SK-N-SH (cell line): Measurements from ENCODE around the gene VASN.

Source experiments
- CTCF ChIP-seq: fragments of 200-600 bp; sonication (generic); IDR thresholded peaks from 2 replicates; pipeline ENCODE4 v1.6.1; 2017; ENCODE audit warnings: antibody characterized with exemption, mild to moderate bottlenecking, moderate library complexity
- EP300 ChIP-seq, 2 experiments: IDR thresholded peaks; 2 replicates each; pipeline versions ENCODE4 v1.4.0 to v1.6.1; 2012; ENCODE audit warnings: borderline replicate concordance in 1 of 2, low read depth in 1 of 2, low read length in 1 of 2
- NRF1 ChIP-seq: IDR thresholded peaks from 2 replicates; pipeline ENCODE4 v1.6.1; 2012; ENCODE audit warnings: low read depth, mild to moderate bottlenecking, low read length
- RAD21 ChIP-seq: IDR thresholded peaks from 2 replicates; pipeline ENCODE4 v1.6.1; 2012; ENCODE audit warnings: mild to moderate bottlenecking, low read length
- YY1 ChIP-seq: IDR thresholded peaks from 2 replicates; pipeline ENCODE4 v1.4.0; 2012; ENCODE audit warnings: low read depth, mild to moderate bottlenecking

GRCh38 chr16:4345836-4346781, 25.5 kb upstream of the VASN start:
- TF ChIP-seq CTCF = no peak
- TF ChIP-seq RAD21 = no peak
- TF ChIP-seq EP300 (IDR thresholded peaks at IDR 0.05; ENCODE audit: borderline replicate concordance in 1 of 2, low read depth in 1 of 2, low read length in 1 of 2) = no peak
- no peak for TF ChIP-seq YY1
- TF ChIP-seq NRF1 = no peak
